Posterior vena cava (tissue), 2 donors: Measurements from ENCODE around the gene KRTAP5-6. TPM values are rescaled to one million over a fixed set of nuclear protein-coding genes. Genes with fewer than 3 reads are reported as not detected.
A peak's percentile ranks its signal among the peaks of the same experiment; 100 is the strongest.

ENCODE experiments used
- DNase-seq: peaks from one replicate; pipeline ENCODE4 v3.0.0-alpha.2; 2020; ENCODE audit warnings: low spot score
- intact Hi-C, 2 donors: fragments of 100-400 bp; cut with DNase I; formaldehyde crosslinking; loops; one replicate each; pipeline versions ENCODE4 v1.14.1 to v1.14.2; 2022 to 2023
- long read RNA-seq, 2 donors: library from polyadenylated mRNA; unstranded; transcript quantifications; one replicate each; pipeline ENCODE4 v2.0.0, GENCODE V29; 2020 to 2021
- total RNA-seq, 2 donors: library from RNA; stranded (reverse); fragmentation: NEBNext Ultra II Directional; extraction: Animal tissue kit (Norgen Biotek cat#: 25700); gene quantifications; one replicate each; pipeline ENCODE4 v1.2.1, GENCODE V29; 2021
- donor health status: DM: yes; HTN: yes; CAD: no.
- donor health status: DM: yes; HTN: yes; CAD: no.

The KRTAP5-6 gene
- not detected for total RNA-seq
- long read RNA-seq, donor 1 = 0 reads
- long read RNA-seq, donor 2 = 0 reads

DNA sequence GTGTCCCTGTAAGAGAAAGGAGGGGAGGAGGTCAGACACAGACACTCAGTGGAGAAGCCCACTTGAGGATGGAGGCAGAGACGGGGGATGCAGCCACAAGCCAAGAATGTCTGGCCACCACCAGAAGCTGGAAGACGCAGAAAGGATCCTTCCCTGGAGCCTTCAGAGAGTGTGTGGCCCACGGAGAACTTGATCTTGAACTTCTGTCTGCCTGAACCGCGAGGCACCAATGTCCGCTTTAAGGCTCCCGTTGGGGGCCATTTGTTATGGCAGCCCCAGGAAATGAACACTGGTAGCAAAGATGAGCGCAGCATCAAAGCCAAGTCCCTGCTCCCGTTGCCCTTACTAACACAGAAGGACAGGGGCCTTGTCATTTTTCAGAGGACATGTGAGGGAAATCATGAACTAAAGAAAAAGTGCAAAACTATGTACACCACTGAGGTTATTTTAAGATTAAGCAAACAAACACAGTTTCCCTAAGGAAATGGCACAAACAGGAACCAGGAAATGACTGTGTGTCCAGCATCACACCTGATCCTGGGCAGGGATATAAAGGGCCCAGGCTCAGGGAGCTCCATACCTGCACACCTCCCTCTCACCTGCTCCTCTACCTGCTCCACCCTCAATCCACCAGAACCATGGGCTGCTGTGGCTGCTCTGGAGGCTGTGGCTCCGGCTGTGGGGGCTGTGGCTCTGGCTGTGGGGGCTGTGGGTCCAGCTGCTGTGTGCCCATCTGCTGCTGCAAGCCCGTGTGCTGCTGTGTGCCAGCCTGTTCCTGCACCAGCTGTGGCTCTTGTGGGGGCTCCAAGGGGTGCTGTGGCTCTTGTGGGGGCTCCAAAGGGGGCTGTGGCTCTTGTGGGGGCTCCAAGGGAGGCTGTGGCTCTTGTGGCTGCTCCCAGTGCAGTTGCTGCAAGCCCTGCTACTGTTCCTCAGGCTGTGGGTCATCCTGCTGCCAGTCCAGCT, at the start of gene KRTAP5-6:
Gene KRTAP5-6 (plus strand): TSS at position 588 of the 963 bp plus-strand sequence. CDS start 51 bp downstream, at position 639.
- intact Hi-C loops = no loop called here
- no peak for DNase-seq

DNA sequence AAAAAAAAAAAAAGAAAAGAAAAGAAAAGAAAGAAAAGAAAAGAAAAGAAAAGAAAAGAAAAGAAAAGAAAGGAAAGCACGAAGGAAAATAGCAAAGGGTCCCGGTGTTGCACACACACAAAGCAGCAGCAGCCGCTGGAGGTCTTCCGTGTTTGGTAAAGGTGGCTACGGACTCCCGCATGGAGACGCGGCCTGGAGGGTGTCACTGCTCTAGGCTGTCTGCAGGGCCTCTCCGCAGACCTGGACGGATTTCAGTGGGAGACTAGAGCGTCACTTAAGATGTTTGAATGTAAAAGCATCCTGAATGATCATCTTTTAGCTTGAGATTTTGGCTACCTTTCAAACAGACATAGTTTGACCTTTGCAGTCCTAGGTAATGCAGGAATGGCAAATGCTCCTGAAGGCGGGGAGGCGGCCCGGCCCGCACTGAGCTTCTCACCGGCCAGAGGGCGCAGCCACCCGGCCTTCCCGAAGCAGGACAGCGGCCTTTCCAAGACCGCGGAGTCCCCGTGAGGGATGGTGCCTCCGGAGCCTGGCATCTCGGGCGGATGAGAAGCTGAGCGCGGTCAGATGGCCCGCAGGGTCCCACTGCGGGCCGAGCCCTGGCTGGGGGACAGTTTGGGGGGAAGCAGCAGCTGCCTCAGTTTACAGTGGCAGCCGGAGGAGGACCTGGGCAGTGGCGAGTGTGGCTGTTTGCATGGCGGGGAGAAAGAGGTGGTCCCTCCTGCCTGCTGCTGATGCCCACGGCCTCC, 48.9 kb upstream of the KRTAP5-6 start:
- DNase-seq = no peak

GRCh38 chr11:1648653-1649420, 48.2 kb upstream of the KRTAP5-6 start:
- intact Hi-C loops = no loop called here

More for the DNA sequence above, 48.9 kb upstream of the KRTAP5-6 start:
- intact Hi-C loops = no loop called here

GRCh38 chr11:1650034-1650917, 46.7 kb upstream of the KRTAP5-6 start:
- intact Hi-C loops = loop anchor here in 1 of 2 donors (5.0 kb wide), 1 partner anchor 42 kb away; no protein-coding TSS in a partner anchor
- DNase-seq = peak; percentile 68

More at GRCh38 chr11:1648653-1649420, 48.2 kb upstream of the KRTAP5-6 start:
- DNase-seq = no peak

- intact Hi-C loops = loop anchor here in 1 of 2 donors (5.0 kb wide), 1 partner anchor 41 kb away; no protein-coding TSS in a partner anchor
- no peak for DNase-seq
These were observed 46.1 kb upstream of the KRTAP5-6 start for GRCh38 chr11:1650918-1651262.

DNA sequence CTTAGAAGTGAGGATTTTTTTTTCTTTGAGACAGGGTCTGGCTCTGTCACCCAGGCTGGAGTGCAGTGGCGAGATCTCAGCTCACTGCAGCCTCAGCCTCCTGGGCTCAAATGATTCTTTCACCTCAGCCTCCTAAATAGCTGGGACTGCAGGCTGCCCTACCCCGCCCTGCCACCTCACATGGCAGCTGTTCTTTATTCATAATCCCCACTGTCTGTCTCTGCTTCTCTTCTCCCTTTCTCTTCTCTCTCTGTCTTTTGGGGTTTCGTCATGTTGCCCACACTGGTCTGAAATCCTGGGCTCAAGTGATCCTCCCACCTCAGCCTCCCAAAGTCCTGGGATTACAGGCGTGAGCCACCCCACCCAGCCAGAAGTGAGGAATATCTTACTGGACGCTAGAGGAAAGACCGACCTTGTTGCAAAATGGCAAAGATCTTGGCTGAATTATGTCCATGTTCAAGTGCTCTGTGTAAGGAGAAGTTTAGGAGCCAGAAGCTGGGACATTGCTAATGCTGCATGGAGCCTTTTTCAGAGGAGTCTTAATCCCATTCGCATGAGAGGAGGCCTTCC, 45.5 kb upstream of the KRTAP5-6 start:
- intact Hi-C loops = loop anchor here in 1 of 2 donors (5.0 kb wide), 1 partner anchor 41 kb away; no protein-coding TSS in a partner anchor
- peak; percentile 17 for DNase-seq

GRCh38 chr11:1652026-1652425, 45.0 kb upstream of the KRTAP5-6 start:
- peak; percentile 62 for DNase-seq
- intact Hi-C loops = loop anchor here in 1 of 2 donors (5.0 kb wide), 1 partner anchor 40 kb away; no protein-coding TSS in a partner anchor

DNA sequence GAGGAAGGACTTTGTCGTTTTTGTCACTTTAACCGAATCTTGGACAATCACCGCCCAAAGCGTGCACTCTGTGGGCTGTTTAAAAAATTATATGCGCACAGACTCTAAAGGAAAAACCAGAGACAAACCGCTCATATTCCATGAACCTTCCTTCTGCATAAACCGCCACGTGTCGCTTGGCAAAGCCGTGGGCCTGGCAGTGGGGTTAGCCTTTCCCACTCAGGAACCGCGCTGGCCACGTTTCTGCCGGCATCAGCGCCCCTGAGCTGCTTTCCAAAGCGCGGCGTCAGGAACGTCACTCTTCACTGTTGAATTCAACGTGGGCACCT, 44.6 kb upstream of the KRTAP5-6 start:
- intact Hi-C loops = loop anchor here in 1 of 2 donors (5.0 kb wide), 1 partner anchor 40 kb away; no protein-coding TSS in a partner anchor
- DNase-seq = no peak

DNA sequence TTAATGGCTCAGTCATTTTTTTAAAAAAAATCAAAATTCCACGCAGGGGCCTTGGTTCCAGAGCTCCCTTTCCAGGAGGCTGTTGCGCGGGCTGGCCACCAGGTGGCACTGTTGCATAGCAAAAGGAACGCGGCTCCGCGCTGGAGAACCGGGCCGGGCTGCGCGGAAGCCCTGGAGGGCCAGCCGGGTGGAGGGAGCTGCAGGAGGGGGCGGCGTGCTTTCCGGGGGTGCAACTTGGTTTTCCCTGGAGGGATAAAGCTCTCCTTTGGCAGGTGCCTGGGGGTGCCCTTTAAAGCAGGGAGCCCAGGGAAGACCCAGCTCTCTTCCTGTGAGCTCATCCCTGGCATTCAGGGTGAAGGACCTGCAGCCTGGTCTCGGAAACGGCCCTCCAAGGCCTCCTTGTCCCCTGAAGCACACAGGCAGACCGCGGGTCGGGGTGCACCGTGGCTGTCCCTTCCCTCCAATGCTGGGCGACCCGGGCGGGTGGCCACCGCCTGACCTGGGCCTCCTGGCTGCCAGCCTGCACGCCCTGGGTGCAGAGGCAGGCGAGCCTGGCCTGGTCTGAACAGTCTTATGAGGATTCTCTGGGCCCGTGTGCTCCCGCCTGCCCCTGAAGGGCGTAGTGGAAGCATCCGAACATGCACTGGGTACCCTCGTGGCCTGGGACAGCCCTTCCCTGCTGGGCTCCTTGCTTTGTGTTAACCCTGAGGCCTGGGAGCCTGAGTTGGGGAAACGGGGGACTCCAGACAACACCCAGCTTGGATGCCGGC, 44.0 kb upstream of the KRTAP5-6 start:
- intact Hi-C loops = loop anchor here in 1 of 2 donors (5.0 kb wide), 1 partner anchor 39 kb away; no protein-coding TSS in a partner anchor
- DNase-seq = peak; percentile 94

DNA sequence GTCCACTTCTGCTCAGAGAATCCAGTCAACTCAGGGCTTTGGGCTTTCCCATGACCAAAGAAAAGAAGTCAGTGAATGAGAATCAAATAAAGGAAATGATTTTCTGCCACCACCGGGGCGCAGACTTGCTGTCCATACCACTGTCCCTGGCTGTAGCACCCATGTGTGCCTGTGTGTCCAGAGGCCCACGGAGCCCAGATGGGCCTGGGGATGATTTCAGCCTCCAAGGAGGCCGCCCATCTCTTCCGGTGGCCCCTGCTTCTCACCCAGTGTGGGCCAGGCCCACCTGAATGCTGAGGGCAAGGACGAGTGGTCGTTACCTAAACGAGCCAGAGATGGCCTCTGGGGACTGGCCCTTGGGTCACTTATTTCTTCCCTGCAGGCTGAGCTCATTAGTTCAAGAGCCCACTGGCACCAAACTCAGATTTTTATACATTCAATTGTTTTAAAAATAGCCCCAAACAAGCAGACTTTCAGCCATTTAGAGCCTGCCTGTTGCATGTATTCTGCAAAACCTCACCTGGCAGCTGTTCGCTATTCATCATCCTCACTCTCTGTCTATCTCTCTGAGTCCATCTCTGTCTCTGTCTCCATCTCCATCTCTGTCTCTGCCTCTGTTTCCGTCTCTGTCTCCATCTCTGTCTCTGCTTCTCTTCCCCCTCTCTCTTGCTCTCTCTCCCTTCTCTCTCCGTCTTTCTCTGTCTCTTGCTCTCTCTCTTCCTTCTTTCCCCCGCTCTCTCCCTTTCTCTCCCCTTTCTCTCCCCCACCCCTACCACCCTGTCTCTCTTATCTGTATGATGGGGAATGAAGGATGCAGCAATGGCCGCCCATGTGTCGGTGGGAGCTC, 43.2 kb upstream of the KRTAP5-6 start:
- DNase-seq = peak; percentile 18
- intact Hi-C loops = loop anchor here in 1 of 2 donors (5.0 kb wide), 1 partner anchor 39 kb away; no protein-coding TSS in a partner anchor

DNA sequence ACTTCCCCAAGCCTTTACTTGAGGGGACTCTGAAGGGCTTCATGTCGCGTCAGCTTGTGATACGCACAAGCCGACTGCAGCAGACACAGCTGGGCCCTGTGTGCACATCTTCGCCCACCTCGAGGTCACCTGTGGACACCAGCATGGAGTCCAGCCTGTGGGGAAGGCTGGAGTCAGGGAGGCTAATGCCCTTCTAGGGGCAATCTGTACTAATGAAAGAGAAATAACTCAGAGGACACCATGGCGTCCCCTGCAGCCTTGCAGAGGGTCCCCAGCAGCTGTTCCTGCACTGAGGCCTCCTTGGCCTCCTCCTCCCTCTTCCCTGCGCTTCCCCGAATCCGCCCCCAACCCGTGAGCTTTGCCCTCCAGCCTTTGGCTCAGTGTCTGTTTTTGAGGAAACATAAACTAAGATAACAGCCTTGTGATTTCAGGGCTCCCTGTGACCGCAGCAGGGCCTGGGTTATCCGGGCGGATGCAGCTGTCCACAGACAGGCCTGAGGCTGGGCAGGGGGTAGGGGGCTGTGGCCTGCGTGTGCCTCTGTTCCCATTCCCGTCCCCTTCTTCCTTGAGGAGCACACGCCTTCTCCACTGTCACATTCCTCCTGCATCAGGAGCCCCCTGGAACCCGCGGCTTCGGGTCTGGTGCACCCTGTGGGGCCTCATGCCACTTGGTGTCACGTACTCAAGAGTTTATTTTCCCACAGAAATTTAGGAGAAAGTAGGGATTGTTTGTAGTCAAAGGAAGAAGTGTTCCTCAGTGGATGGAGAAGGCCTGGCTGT, 42.4 kb upstream of the KRTAP5-6 start:
- intact Hi-C loops = loop anchor here in 1 of 2 donors (5.0 kb wide), 1 partner anchor 38 kb away; no protein-coding TSS in a partner anchor
- peak; percentile 79 for DNase-seq

- peak; percentile 75 for DNase-seq
- intact Hi-C loops = no loop called here
These were observed 41.6 kb upstream of the KRTAP5-6 start for GRCh38 chr11:1655168-1656060.

DNA sequence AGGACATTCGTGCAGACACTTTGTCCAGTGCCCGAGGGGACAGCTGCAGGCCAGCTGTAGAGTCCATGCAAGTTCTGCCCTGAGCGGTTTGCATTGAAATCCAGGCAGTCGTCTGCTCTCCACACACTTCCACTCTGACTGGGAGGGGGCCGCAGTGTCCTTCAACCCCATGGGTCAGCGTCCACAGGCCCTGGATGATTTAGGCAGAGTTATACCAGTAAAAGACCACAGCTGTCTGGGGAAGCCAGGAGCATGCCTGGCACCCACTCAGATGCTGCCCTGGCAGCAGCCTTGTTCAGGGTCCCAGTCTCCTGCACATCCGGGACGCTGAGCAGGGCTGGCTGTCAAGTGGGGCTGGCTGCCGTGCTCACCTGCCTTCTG, 40.9 kb upstream of the KRTAP5-6 start:
- peak; percentile 66 for DNase-seq
- intact Hi-C loops = no loop called here

DNA sequence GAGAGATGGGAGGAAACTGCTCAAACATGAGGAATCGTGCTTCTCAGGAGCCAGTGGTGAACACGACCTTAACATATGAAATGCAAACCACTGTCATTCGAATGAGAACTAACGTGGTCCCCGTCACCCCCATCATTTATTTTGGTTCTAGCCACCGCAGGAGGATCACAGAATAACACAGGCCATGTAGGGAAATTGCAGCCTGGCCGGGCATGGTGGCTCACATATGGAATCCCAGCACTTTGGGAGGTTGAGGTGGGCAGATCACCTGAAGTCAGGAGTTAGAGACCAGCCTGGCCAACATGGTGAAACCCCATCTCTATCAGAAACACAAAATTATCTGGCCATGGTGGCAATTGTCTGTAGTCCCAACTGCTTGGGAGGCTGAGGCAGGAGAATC, 40.3 kb upstream of the KRTAP5-6 start:
- peak; percentile 18 for DNase-seq
- intact Hi-C loops = no loop called here
